Muscle of leg (tissue), 11 donors: ENCODE measurements around the gene TH. TPM values are rescaled to one million over a fixed set of nuclear protein-coding genes. Genes with fewer than 3 reads are reported as not detected.
A peak's percentile ranks its signal among the peaks of the same experiment; 100 is the strongest.
"Not testable (repeated sequence)": the region's sequence is repeated elsewhere in the genome, so short reads cannot be mapped to it uniquely, and the experiment has no call there.

Experiments
- DNase-seq: peaks from one replicate; pipeline ENCODE4 v3.0.0; 2013
- H3K27ac ChIP-seq: one replicate; pipeline ENCODE4 v1.5.1; 2013; ENCODE audit warnings: mild to moderate bottlenecking, low read length, control low read depth
- H3K27me3 ChIP-seq: one replicate; pipeline ENCODE4 v1.6.1; 2013; ENCODE audit warnings: low read length; ENCODE audit not compliant: control insufficient read depth, insufficient read depth
- H3K36me3 ChIP-seq: one replicate; pipeline ENCODE4 v1.6.1; 2013; ENCODE audit warnings: low read length; ENCODE audit not compliant: control insufficient read depth, insufficient read depth
- H3K4me1 ChIP-seq: one replicate; pipeline ENCODE4 v1.6.1; 2013; ENCODE audit warnings: low read length; ENCODE audit not compliant: control insufficient read depth, insufficient read depth
- H3K4me3 ChIP-seq: one replicate; pipeline ENCODE4 v1.5.1; 2013; ENCODE audit warnings: low read length, control low read depth
- H3K9me3 ChIP-seq: replicated peaks from 2 replicates; pipeline ENCODE4 v1.6.1; 2013; ENCODE audit warnings: low read depth, low read length; ENCODE audit not compliant: control insufficient read depth
- WGBS: methylation state at CpG from one replicate; pipeline ENCODE4 v1.1.5; 2013; ENCODE audit warnings: missing lambda C conversion rate; ENCODE audit not compliant: insufficient coverage; 5-methylcytosine and 5-hydroxymethylcytosine counted together
- polyA plus RNA-seq, 8 donors: library from polyadenylated mRNA; unstranded; fragments of 120-200 nt; gene quantifications; one replicate each; pipeline versions ENCODE4 v1.2.1 to v1.2.3, GENCODE V29; 2013; ENCODE audit warnings: inconsistent platforms in 1 of 8, low replicate concordance in 1 of 8; ENCODE audit not compliant: insufficient read length in 8 of 8, insufficient read depth in 1 of 8
- total RNA-seq: library from RNA; stranded (reverse); fragments of 120-200 nt; gene quantifications from one replicate; pipeline ENCODE4 v1.2.4, GENCODE V29; 2013

The TH gene
- total and polyA plus RNA-seq, 9 donors, result 0.33 to 1.2 (median 0.58) TPM

GRCh38 chr11:2193888-2194595 is 22.4 kb upstream of the TH start:
- H3K4me1 ChIP-seq, result peaks cover 38% of the 10 kb centered on the region
- H3K27ac ChIP-seq, H3K27me3 ChIP-seq, H3K4me3 ChIP-seq, H3K36me3 ChIP-seq, DNase-seq, H3K9me3 ChIP-seq: not testable (repeated sequence)
- WGBS, result 76% methylated on average over 9 of the region's 20 CpGs

GRCh38 chr11:2193099-2193887 is 21.7 kb upstream of the TH start:
- WGBS, result 70% methylated on average over 26 of the region's 26 CpGs
- Histone ChIP-seq H3K27me3 (peaks cover 4% of the 10 kb centered on the region), H3K4me3 (no peak overlapping the region), H3K36me3 (no peaks in the 10 kb centered on the region), H3K9me3 (no peaks in the 10 kb centered on the region), H3K4me1 (peaks cover 38% of the 10 kb centered on the region), H3K27ac (no peak overlapping the region)
- no peak for DNase-seq

GRCh38 chr11:2192435-2192834 is 20.8 kb upstream of the TH start:
- Histone ChIP-seq H3K36me3 (no peaks in the 10 kb centered on the region), H3K4me3 (no peak overlapping the region), H3K4me1 (peaks cover 38% of the 10 kb centered on the region), H3K27ac (no peak overlapping the region), H3K27me3 (peaks cover 4% of the 10 kb centered on the region), H3K9me3 (no peaks in the 10 kb centered on the region)
- no peak for DNase-seq
- WGBS, result 93% methylated on average over 6 of the region's 10 CpGs

- Histone ChIP-seq H3K27me3 (peaks cover 5% of the 10 kb centered on the region), H3K4me3 (no peak overlapping the region), H3K4me1 (peaks cover 38% of the 10 kb centered on the region), H3K36me3 (no peaks in the 10 kb centered on the region), H3K27ac (no peak overlapping the region), H3K9me3 (no peaks in the 10 kb centered on the region)
- no peak for DNase-seq
- 67% methylated on average over 2 of the region's 7 CpGs for WGBS
Measured at GRCh38 chr11:2191883-2192282, 20.3 kb upstream of the TH start.

GRCh38 chr11:2190657-2191471 is 19.2 kb upstream of the TH start:
- H3K4me1 ChIP-seq, result peaks cover 38% of the 10 kb centered on the region
- 31% methylated on average over 25 of the region's 30 CpGs for WGBS

GRCh38 chr11:2189938-2190656 is 18.5 kb upstream of the TH start:
- H3K36me3 ChIP-seq, result no peaks in the 10 kb centered on the region
- H3K9me3 ChIP-seq, result no peaks in the 10 kb centered on the region
- H3K27me3 ChIP-seq, result peaks cover 13% of the 10 kb centered on the region
- H3K27ac ChIP-seq, result peak overlapping the region; percentile 61
- peaks cover 35% of the 10 kb centered on the region for H3K4me1 ChIP-seq
- peak; percentile 63 for DNase-seq
- no peak overlapping the region for H3K4me3 ChIP-seq
- WGBS, result 57% methylated on average over 26 of the region's 29 CpGs

More at GRCh38 chr11:2190657-2191471, 19.2 kb upstream of the TH start:
- Histone ChIP-seq H3K27ac (peak overlapping the region; percentile 22), H3K9me3 (no peaks in the 10 kb centered on the region), H3K27me3 (peaks cover 8% of the 10 kb centered on the region), H3K4me3 (no peak overlapping the region), H3K36me3 (no peaks in the 10 kb centered on the region)
- DNase-seq, result peak; percentile 66

- DNase-seq, result no peak
- Histone ChIP-seq H3K27me3 (peaks cover 24% of the 10 kb centered on the region), H3K27ac (no peak overlapping the region), H3K9me3 (no peaks in the 10 kb centered on the region), H3K36me3 (no peaks in the 10 kb centered on the region), H3K4me3 (no peak overlapping the region), H3K4me1 (peaks cover 24% of the 10 kb centered on the region)
- 89% methylated on average over 18 of the region's 19 CpGs for WGBS
Measured at GRCh38 chr11:2188745-2189144, 17.1 kb upstream of the TH start.

- H3K9me3 ChIP-seq, result no peaks in the 10 kb centered on the region
- no peak overlapping the region for H3K4me3 ChIP-seq
- no peak for DNase-seq
- peaks cover 16% of the 10 kb centered on the region for H3K4me1 ChIP-seq
- WGBS, result 92% methylated on average over 7 of the region's 7 CpGs
- H3K27ac ChIP-seq, result no peak overlapping the region
- H3K36me3 ChIP-seq, result no peaks in the 10 kb centered on the region
- peaks cover 24% of the 10 kb centered on the region for H3K27me3 ChIP-seq
Measured at GRCh38 chr11:2187280-2187707, 15.7 kb upstream of the TH start.

- no peak overlapping the region for H3K4me3 ChIP-seq
- no peak overlapping the region for H3K27ac ChIP-seq
- H3K36me3 ChIP-seq, result no peaks in the 10 kb centered on the region
- no peaks in the 10 kb centered on the region for H3K9me3 ChIP-seq
- H3K27me3 ChIP-seq, result peaks cover 29% of the 10 kb centered on the region
- peaks cover 16% of the 10 kb centered on the region for H3K4me1 ChIP-seq
- DNase-seq, result no peak
- WGBS, result 32% methylated on average over 19 of the region's 21 CpGs
Measured at GRCh38 chr11:2186669-2187279, 15.2 kb upstream of the TH start.
